Neural cell (in vitro differentiated cells): ENCODE measurements around the gene SLCO4A1. TPM values are rescaled to one million over a fixed set of nuclear protein-coding genes. Genes with fewer than 3 reads are reported as not detected.

Source experiments
- H2AFZ ChIP-seq: fragments of 200-600, 300-800 bp; sonication (generic), shearing (Covaris generic); 2 replicates; pipeline ENCODE4 v1.6.0; 2014; ENCODE audit warnings: low read depth, mild to moderate bottlenecking, antibody characterized with exemption, low read length, moderate library complexity
- H3F3A ChIP-seq: fragments of 200-600 bp; shearing (Covaris generic); 2 replicates; pipeline ENCODE4 v1.6.1; 2016; ENCODE audit warnings: mild to moderate bottlenecking, moderate library complexity, mixed read lengths, antibody characterized with exemption, low read length; ENCODE audit not compliant: insufficient read depth, poor library complexity, severe bottlenecking
- H3K27ac ChIP-seq: fragments of 200-600, 300-800 bp; sonication (generic), shearing (Covaris generic); 2 replicates; pipeline ENCODE4 v1.5.1; 2014; ENCODE audit warnings: mild to moderate bottlenecking, low read length, moderate library complexity
- H3K27me3 ChIP-seq: fragments of 300-800, 200-600 bp; sonication (generic), shearing (Covaris generic); 2 replicates; pipeline ENCODE4 v1.6.0; 2014; ENCODE audit warnings: mild to moderate bottlenecking, low read depth, low read length, moderate library complexity; ENCODE audit not compliant: insufficient read depth
- H3K36me3 ChIP-seq: fragments of 300-800, 200-600 bp; sonication (generic), shearing (Covaris generic); 2 replicates; pipeline ENCODE4 v1.5.1; 2014; ENCODE audit warnings: mild to moderate bottlenecking, antibody characterized with exemption, low read length, moderate library complexity; ENCODE audit not compliant: insufficient read depth
- H3K4me2 ChIP-seq: fragments of 300-800, 200-600 bp; sonication (generic), shearing (Covaris generic); 2 replicates; pipeline ENCODE4 v1.6.0; 2014; ENCODE audit warnings: mild to moderate bottlenecking, low read length
- H3K4me3 ChIP-seq: fragments of 300-800, 200-600 bp; sonication (generic), shearing (Covaris generic); 2 replicates; pipeline ENCODE4 v1.5.1; 2014; ENCODE audit warnings: mild to moderate bottlenecking, low read length, moderate library complexity
- H3K79me2 ChIP-seq: fragments of 200-600 bp; shearing (Covaris generic); replicated peaks from 2 replicates; pipeline ENCODE4 v1.6.0; 2014; ENCODE audit warnings: mild to moderate bottlenecking, low read length, moderate library complexity; ENCODE audit not compliant: insufficient read depth
- H3K9ac ChIP-seq: fragments of 300-800, 200-600 bp; sonication (generic), shearing (Covaris generic); 2 replicates; pipeline ENCODE4 v1.6.1; 2016; ENCODE audit warnings: mild to moderate bottlenecking, low read length, mixed read lengths
- H3K9me2 ChIP-seq: fragments of 200-600 bp; shearing (Covaris generic); 2 replicates; pipeline ENCODE4 v1.6.1; 2016; ENCODE audit warnings: mild to moderate bottlenecking, low read length, mixed read lengths; ENCODE audit not compliant: insufficient read depth
- H3K9me3 ChIP-seq: fragments of 200-600, 300-800 bp; sonication (generic), shearing (Covaris generic); 2 replicates; pipeline ENCODE4 v1.6.1; 2016; ENCODE audit warnings: mild to moderate bottlenecking, mixed run types, low read length, moderate library complexity, mixed read lengths
- H4K20me1 ChIP-seq: fragments of 200-600 bp; shearing (Covaris generic); 2 replicates; pipeline ENCODE4 v1.6.1; 2016; ENCODE audit warnings: mild to moderate bottlenecking, mixed run types; ENCODE audit not compliant: insufficient read depth
- CTCF ChIP-seq: fragments of 450-650 bp; IDR thresholded peaks from 2 replicates; pipeline ENCODE4 v1.5.1; 2014; ENCODE audit warnings: antibody characterized with exemption, mild to moderate bottlenecking, moderate library complexity; ENCODE audit not compliant: poor library complexity, severe bottlenecking
- EP300 ChIP-seq: fragments of 450-650 bp; conservative IDR thresholded peaks from 2 replicates; pipeline ENCODE4 v1.6.1; 2014; ENCODE audit warnings: antibody characterized with exemption, mild to moderate bottlenecking, moderate library complexity; ENCODE audit not compliant: poor library complexity, severe bottlenecking
- EZH2 ChIP-seq: fragments of 200-600, 300-800 bp; shearing (Covaris generic), sonication (generic); IDR thresholded peaks from 2 replicates; pipeline ENCODE4 v1.6.1; 2014; ENCODE audit warnings: antibody characterized with exemption, low read length, borderline replicate concordance, mild to moderate bottlenecking; ENCODE audit not compliant: insufficient read depth, poor library complexity, severe bottlenecking
- MXI1 ChIP-seq: fragments of 450-650 bp; conservative IDR thresholded peaks from 2 replicates; pipeline ENCODE4 v1.6.1; 2014; ENCODE audit warnings: antibody characterized with exemption, mild to moderate bottlenecking; ENCODE audit not compliant: poor library complexity, severe bottlenecking
- POLR2AphosphoS5 ChIP-seq: IDR thresholded peaks from 2 replicates; pipeline ENCODE4 v1.6.1; 2012
- RAD21 ChIP-seq: fragments of 450-650 bp; conservative IDR thresholded peaks from 2 replicates; pipeline ENCODE4 v1.6.1; 2014; ENCODE audit warnings: antibody characterized with exemption, mild to moderate bottlenecking, moderate library complexity
- REST ChIP-seq: IDR thresholded peaks from 2 replicates; pipeline ENCODE4 v1.6.1; 2012; ENCODE audit warnings: borderline replicate concordance
- SMC3 ChIP-seq: fragments of 450-650 bp; conservative IDR thresholded peaks from 2 replicates; pipeline ENCODE4 v1.6.1; 2014; ENCODE audit warnings: antibody characterized with exemption, mild to moderate bottlenecking, moderate library complexity; ENCODE audit not compliant: poor library complexity
- TAF1 ChIP-seq: IDR thresholded peaks from 2 replicates; pipeline ENCODE4 v1.6.1; 2012; ENCODE audit warnings: low read depth
- polyA plus RNA-seq: library from polyadenylated mRNA; depleted of rRNA; stranded (reverse); fragments of >200 nt; gene quantifications from 2 replicates; pipeline ENCODE4 v1.2.3, GENCODE V29; 2014

The SLCO4A1 gene
- polyA plus RNA-seq, 1 donor from 2014 or later, result 3.5 TPM

- no peaks in the 10 kb centered on the region for H3K9me2 ChIP-seq
- H4K20me1 ChIP-seq, result no peaks in the 10 kb centered on the region
- H3F3A ChIP-seq, result no peaks in the 10 kb centered on the region
- H3K9me3 ChIP-seq, result no peaks in the 10 kb centered on the region
- TF ChIP-seq RAD21 (no peak), SMC3 (no peak), MXI1 (no peak), POLR2AphosphoS5 (no peak), EZH2 (no peak), CTCF (no peak), REST (no peak), EP300 (no peak), TAF1 (no peak)
- H3K79me2 ChIP-seq, result no peaks in the 10 kb centered on the region
- H3K27ac ChIP-seq, result no peak overlapping the region
- H3K36me3 ChIP-seq, result no peaks in the 10 kb centered on the region
- H3K9ac ChIP-seq, result no peak overlapping the region
- no peak overlapping the region for H3K4me3 ChIP-seq
- H2AFZ ChIP-seq, result no peak overlapping the region
- no peaks in the 10 kb centered on the region for H3K27me3 ChIP-seq
- H3K4me2 ChIP-seq, result no peak overlapping the region
Observed at GRCh38 chr20:62699296-62699695, 57.0 kb downstream of the SLCO4A1 start.

GRCh38 chr20:62699741-62700140 is 57.4 kb downstream of the SLCO4A1 start:
- Histone ChIP-seq H3K27ac (no peak overlapping the region), H3K4me3 (no peak overlapping the region), H2AFZ (no peak overlapping the region), H3K36me3 (no peaks in the 10 kb centered on the region), H3K79me2 (no peaks in the 10 kb centered on the region), H3F3A (no peaks in the 10 kb centered on the region), H3K9ac (no peak overlapping the region), H3K9me3 (no peaks in the 10 kb centered on the region), H3K4me2 (no peak overlapping the region), H3K9me2 (no peaks in the 10 kb centered on the region), H3K27me3 (no peaks in the 10 kb centered on the region), H4K20me1 (no peaks in the 10 kb centered on the region)
- TF ChIP-seq MXI1, result no peak
- no peak for TF ChIP-seq EP300
- no peak for TF ChIP-seq RAD21
- no peak for TF ChIP-seq REST
- no peak for TF ChIP-seq CTCF
- TF ChIP-seq TAF1, result no peak
- TF ChIP-seq EZH2, result no peak
- TF ChIP-seq POLR2AphosphoS5, result no peak
- no peak for TF ChIP-seq SMC3
